Embryonic facial prominence (tissue), 1 donor: ENCODE results near the gene CSN1S1.
"Not testable (repeated sequence)": the region's sequence is repeated elsewhere in the genome, so short reads cannot be mapped to it uniquely, and the experiment has no call there.

Experiments used
- DNase-seq: peaks from one replicate; pipeline ENCODE4 v3.0.0-alpha.2; 2016; ENCODE audit errors: extremely low spot score

Gene CSN1S1, protein sequence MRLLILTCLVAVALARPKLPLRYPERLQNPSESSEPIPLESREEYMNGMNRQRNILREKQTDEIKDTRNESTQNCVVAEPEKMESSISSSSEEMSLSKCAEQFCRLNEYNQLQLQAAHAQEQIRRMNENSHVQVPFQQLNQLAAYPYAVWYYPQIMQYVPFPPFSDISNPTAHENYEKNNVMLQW

DNA sequence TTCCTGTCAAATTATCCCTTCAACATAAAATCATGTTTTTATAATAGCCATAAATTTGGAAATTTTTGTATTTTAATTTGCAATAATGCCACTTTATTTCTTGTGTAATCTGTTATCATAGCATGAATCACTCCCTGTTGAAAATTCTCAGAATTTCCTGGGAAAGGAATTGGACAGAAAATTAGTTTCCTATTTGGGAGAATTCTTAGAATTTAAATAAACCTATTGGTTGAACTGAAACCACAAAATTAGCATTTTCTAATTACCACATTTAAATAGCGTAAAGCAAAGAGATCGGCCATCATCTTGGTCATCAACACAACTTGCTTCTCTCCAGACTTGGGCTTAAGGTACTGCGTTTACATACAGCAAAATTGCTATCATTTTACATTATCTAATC, at the start of gene CSN1S1:
Gene CSN1S1 (plus strand): TSS at position 301 of the 400 bp plus-strand sequence. CDS start 1,488 bp downstream, outside the sequence.
- no peak for DNase-seq

DNA sequence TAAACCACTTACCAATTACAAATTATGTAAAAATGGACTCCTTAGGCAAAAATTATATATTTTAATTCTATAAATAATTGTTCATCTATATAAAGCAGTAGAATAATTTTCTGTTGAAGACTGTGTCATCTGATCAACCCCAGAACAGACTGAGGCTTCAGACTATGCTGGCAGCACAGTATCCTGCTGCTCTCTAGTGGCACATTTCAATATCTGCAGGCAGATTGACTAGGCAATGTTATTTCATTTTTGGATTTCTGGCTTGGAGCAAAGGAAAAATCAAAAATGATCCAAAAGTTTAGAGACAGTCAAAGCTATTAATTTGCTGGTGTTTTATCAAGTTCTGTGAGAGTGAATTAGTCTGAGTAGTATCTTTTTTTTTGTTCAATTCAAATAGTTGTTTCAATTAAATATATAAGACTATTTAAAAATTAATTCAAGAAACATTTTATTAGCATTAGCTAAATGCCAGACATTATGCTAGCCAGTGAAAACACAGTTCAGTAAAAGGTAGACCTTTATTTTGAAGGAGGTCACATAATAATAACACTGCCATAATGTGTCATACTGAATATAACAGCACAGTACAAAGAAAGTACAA, 49.6 kb upstream of the CSN1S1 start:
- DNase-seq: peak; percentile 55

DNA sequence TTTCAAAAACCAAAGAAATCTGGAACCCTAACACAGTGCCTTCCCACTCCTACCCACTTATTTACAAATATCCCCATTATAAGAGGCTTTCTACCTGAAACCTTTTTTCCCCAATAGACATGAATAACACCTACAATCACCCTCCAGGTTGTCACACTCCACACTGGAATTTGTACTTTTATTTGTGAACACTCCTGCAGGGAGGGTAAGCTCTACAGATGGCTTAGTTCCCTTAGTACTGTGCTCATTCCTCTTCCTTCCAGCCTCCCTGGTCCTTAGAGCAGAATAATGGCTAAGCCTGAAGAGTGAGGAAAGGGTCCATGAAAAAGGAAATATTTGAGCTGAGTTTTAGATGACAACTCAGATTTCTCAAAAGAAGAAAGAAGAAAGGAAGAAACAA, 48.7 kb upstream of the CSN1S1 start:
- no peak for DNase-seq

DNA sequence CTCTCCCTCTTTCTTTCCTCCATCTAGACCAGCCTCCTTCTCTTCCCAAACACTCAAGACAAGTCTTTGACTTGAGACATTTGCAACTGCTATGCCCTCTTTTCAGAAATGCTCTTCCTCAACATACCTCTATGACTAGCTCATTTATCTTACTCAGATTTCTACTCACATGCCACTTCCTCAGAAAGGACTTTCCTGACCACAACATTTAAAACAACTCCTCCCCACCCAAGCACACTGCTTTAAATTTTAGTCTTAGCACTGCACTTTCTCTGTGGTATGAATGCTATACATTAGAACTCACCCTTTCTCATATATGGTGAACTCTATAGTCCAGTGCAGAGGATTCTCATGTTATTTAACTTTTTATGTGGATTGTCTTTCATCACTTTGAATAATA, 42.5 kb upstream of the CSN1S1 start:
- no peak for DNase-seq

DNA sequence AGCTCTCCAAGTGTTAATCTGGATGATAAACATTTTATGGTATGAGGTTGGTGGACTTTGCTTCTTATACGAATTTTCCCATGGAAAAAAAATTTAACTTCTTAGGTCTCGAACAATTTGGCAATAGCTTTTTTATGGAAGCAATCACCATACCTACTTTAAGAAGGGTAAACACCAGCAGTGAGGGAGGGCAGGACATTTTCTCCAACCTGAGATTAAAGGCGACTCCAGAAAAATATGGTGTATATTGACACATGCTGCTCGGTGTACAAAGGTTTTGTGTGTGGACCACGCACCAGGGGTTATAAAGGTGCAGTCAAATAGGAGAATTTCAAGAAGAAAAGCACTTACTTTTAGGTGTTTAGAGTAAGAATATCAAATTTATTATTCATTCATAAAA, 36.7 kb upstream of the CSN1S1 start:
- DNase-seq: no peak

DNA sequence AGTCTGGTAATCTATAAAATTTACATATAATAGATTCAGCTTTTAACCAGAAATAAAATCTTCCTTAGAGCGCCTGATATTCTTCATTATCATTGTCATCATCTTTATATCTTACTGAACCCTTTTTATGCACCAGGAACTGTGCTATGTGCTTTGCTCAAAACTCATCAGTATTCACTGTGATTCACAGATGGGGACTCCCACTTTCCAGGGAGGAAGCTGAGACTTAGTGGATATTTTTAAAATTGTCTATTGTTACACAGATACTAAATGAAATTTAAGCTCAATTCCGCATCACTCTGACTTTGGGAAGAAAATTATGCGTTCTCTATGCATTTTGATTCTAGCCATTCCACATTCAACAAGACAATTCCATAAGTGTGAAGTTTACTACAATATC, 36.1 kb upstream of the CSN1S1 start:
- DNase-seq: no peak

DNA sequence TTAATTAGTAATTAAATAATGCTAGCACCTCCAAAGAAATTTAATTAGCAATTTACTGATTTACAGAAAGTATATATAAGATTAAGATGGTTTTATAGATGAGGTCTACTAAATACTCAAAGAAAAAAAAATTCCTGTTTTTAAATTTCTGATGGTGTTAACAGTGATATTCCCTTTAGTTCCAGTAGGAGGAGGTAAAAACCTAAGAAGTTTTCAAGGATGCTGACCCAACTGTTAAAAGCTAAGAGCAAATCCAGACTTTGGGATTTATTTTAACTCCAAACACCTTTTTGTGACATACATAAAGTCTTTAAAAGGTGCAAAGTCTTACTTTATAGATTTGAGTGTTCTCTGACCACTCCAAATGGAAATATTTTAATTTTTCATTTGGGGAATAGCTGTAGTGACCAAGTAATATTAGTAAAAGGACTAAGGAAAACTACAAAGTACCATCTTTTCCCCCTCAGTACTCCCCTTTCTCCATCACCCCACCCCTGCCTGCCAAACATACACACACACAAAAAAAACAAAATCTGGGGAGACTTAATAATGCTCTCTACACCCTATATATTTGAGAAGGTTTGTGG, 34.2 kb upstream of the CSN1S1 start:
- DNase-seq: no peak

DNA sequence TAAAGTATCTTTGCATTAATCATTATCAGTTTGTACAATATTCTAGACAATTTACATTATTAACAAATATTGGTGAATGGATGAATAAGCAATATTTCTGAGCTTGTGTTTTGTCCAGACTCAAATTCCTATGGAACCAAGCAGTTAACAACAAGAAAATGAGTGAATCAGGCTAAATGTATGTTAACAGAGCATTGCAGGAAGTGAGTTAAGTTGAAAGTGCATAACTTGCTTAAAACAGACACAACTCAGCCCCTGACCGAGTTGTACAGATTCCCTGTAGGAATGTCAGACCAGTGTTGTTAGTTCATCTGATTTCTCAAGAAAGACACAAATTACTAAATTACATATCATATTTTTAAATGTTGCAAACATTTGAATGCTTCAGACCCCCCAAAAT, 23.7 kb upstream of the CSN1S1 start:
- DNase-seq: no peak

DNA sequence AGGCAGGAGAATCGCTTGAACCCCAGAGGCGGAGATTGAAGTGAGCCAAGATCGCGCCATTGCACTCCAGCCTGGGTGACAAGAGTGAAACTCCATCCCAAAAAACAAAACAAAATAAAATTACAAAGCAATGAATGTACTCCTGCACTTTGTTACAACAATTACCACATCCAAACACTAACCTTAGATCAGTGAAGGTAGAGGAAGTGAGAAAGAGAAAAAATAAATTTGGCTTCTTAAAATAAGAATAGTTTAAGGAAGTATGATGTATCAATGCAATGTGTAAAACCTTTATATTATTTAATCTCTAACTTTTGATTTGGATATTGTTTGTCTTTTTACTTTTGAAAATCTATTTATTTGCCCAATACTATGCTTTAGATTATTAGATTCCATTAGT, 21.7 kb upstream of the CSN1S1 start:
- no peak for DNase-seq

DNA sequence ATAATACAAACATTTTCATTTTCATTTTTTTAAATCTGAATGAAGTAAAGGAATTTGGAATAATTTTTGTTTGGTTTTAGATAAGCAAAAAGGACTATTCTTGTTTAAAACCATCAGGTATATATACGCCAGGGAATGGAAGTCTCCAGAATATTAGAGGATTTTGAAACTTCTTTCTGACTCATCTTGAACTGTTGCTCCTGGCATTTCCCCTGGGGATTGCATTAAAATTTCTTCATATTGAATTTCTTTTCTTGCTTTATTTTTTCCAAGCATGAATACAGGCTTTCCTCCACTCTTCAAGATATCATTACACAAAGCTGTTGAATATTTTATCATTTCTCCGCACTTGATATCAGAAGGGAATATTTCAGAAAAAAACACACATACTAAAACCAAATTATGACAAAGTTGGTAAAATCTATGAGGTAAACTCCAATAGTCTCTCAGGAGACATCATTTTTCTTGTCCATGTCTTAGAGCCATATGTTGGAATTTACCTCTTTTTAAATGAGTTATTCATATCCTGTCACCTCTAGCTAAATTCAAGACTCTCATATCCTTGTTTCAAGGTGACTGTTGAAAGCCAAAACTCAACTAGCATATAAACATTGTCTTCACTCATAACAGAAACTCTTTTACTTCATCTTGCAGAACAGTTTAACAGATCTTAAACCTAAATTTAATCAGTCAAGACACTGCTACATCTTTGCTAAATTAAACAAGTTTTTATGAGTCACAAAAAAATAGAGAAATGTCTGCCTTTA, 20.7 kb upstream of the CSN1S1 start:
- no peak for DNase-seq

DNA sequence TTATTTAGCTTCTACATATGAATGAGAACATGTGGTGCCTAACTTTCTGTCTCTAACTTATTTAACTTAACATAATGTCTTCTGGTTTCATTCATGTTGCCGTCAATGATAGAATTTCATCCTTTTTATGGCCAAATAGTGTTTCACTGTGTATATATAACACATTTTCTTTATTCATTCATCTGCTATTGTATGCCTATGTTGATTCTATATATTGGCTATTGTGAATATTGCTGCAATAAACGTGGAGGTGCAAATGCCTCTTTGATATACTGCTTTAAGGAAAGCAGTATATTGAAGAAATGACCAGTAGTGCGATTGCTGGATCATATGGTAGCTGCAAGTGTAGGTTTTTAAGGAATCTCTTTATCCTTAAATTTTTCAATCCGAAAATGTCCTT, 10.0 kb upstream of the CSN1S1 start:
- no peak for DNase-seq

DNA sequence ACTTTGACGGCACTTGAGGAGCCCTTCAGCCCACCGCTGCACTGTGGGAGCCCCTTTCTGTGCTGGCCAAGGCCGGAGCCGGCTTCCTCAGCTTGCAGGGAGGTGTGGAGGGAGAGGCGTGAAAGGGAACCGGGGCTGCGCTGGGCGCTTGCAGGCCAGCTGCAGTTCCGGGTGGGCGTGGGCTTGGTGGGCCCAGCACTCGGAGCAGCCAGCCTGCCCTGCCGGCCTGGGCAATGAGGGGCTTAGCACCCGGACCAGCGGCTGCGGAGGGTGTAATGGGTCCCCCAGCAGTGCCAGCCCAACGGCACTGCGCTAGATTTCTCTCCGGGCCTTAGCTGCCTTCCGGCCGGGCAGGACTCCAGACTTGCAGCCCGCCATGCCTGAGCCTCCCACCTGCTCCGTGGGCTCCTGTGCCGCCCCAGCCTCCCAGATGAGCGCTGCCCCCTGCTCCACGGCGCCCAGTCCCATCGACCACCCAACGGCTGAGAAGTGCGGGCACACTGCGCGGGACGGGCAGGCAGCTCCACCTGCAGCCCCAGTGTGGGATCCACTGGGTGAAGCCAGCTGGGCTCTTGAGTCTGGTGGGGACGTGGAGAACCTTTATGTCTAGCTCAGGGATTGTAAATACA, 7.0 kb upstream of the CSN1S1 start:
- not testable (repeated sequence) for DNase-seq

DNA sequence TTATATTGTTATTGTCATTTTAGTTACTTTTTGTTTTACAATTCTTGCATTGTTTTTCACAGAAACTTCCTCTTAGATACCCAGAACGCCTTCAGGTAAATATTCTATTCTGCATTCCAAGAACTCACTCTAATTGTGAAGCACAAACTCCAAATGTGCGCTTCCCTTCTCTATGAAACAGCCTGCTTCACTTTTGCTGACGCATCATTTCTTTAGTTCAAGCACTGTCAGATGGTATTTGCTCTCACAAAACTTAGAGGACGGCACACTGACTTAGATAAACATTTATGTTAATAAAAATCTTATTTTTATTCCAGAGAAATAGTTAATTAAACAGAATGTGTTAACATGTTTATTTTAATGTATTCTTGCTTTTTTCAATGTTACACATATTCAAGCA, 3.3 kb downstream of the CSN1S1 start:
- DNase-seq: no peak

DNA sequence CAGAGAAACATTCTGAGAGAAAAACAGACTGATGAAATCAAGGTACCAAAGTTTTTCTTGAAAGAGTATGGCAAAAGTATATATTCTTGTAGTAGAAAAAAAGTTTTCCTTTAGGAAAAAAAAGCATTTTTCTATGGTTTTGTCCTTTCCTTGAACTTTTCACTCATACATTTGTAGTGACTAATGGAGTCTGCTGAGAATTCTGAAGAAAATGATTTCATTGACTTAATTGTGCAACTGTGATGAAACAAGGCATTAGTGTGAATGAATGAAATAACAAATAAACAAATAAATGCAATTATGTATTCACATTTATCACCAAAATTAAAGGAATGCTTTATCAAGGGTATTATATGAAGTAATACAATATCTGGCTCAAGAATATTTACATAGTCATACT, 5.7 kb downstream of the CSN1S1 start:
- DNase-seq: no peak

DNA sequence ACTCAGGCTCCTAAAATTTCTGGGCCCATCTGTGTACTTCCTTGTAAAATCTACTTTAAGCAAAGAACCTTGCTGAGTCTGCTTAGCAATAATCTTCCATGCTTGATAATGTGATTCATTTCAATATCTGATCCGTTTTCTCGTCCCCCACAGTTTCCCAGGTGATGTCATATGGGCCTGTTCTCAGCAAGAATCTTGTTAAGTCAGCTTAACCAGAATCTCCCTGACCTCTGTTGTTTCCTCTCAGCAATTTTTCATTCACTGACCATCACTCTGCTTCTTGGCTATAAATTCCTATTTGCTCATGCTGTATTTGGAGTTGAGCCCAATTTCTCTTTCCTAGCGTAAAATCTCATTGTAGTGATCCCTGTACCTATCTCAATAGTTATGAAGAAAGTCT, 20.7 kb downstream of the CSN1S1 start:
- no peak for DNase-seq

DNA sequence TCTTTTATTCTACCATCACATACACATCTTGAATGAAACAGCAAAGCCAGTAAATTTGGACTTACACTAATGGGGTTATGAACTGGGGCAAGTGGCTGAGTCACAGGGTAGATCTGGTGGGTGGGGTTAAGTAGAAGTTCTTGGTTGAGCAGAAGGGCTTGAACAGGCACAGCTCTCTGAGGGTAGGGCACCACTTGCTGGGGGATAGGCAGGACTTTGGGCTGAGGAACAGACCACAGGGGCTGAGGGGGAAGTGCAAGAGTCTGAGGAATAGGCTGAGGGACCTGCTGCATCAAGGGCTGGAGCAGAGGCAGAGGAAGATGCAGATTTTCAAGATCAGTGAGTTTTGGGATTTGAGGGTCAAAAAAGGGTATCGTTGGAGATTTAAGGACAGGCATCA, 26.3 kb downstream of the CSN1S1 start:
- DNase-seq: no peak

DNA sequence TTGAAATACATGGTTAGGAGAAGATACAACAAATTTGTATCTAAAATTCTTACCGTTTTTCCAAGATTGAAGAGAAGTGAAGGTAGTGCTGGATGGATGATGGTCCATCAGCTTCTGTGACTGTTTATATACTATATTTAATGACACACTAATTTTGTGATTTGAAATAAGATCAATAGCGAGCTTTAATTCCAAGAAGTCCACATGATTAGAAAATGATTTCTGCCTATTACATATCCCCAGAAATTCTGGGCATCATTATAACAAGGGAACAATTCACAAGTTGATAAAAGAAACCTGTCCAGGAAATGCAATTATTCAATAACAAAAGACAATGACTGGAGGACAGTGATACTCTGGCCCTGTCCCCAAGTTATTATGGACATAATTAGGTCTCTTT, 34.8 kb downstream of the CSN1S1 start, which contains the start of gene CSN2:
Gene CSN2 (minus strand): TSS at position 101 of the 400 bp plus-strand sequence. CDS start 4,733 bp downstream, outside the sequence.
- no peak for DNase-seq

DNA sequence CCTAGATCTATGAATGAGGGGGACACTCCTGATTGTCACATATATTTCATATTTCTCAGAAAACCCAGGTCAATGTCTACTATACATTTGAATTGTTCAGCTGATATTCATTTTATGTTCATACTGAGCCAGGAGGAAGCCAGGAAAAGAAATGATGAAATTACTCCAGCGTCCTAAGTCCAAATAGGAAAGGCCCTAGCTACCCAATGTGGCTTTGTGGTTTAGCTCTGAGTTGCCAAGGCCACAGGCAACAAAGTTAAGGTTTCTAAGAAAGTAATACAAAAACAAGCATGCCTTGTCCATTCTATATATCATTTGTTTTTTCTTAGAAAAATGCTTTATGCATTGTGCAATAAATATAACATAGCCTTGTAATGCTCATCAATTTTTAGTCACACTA, 39.2 kb downstream of the CSN1S1 start:
- no peak for DNase-seq

DNA sequence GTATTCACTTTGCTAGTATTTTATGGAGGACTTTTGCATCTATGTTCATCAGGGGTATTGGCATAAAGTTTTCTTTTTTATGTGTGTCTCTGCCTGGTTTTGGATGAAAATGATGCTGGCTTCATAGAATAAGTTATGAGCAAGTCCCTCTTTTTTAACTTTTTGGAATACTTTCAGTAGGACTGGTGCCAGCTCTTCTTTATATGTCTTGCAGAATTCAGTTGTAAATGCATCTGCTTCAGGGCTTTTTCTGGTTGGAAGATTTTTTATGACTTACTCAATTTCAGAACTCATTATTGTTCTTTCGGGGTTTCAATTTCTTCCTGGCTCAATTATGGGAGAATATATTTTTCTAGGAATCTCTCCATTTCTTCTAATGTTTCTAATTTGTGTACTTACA, 43.8 kb downstream of the CSN1S1 start:
- no peak for DNase-seq

DNA sequence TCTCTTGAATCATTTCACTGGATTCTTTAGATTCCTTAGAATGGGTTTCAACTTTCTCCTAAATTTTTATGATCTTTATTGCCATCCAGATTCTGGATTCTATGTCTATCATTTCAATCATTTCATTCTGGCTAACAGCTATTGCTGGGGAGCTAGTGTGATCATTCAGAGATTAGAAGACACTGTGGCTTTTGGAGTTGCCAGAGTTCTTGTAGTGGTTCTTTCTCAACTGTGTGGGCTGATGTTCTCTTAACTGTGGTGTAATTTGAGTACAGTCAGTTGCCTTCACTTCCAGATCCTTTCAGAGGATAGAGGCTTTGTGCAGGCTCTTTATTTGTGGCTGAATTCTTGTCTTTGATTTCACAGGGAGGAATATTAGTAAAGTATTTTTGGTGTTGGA, 46.7 kb downstream of the CSN1S1 start:
- DNase-seq: no peak

DNA sequence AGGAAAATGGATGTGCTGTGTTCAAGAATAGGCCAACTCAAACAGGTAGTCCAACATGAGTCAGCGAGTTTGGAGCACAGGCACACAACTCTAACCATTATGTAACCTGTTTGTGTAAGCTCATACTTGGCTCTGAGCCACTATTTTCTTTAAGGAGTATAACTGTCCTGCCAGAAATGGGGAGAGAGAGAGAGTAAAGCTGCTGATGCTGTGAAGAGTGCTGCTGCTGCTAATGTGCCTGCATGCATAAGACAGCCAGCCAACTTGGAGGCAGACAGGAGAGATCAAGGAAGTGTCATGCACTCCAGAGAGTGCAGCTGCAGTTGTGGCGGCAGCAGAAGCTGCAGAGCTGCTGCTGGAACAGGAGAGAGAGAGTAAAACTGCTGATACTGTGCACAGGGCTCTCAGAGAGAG, 53.2 kb downstream of the CSN1S1 start:
- DNase-seq: no peak

DNA sequence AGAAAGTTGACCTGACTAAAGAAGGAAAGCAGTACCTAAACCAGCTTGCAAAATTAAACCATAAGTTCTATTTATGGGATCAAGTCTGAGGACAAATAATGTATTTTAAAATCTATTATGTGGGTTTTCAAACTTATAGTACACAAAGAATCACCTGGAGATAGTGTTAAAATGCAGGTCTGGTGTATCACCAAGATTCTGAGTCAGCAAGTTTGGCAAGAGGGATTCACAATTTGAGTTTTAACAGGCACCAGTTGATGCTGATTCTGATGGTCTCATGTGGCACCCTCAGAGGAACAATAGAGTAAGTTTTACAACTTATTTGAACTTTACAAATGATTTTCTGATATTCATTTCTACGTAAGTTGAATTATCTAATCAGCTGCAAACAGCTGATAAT, 55.8 kb downstream of the CSN1S1 start:
- DNase-seq: no peak
